Fibroblast of skin of left quadriceps (primary cell): ENCODE data around the gene ELAVL1.
"Not testable (repeated sequence)": the region's sequence is repeated elsewhere in the genome, so short reads cannot be mapped to it uniquely, and the experiment has no call there.

Source experiments
- DNase-seq, 2 experiments: peaks; one replicate each; pipeline ENCODE4 v3.0.0-alpha.2; 2013; ENCODE audit warnings: low read depth in 2 of 2

The ELAVL1 gene

DNA sequence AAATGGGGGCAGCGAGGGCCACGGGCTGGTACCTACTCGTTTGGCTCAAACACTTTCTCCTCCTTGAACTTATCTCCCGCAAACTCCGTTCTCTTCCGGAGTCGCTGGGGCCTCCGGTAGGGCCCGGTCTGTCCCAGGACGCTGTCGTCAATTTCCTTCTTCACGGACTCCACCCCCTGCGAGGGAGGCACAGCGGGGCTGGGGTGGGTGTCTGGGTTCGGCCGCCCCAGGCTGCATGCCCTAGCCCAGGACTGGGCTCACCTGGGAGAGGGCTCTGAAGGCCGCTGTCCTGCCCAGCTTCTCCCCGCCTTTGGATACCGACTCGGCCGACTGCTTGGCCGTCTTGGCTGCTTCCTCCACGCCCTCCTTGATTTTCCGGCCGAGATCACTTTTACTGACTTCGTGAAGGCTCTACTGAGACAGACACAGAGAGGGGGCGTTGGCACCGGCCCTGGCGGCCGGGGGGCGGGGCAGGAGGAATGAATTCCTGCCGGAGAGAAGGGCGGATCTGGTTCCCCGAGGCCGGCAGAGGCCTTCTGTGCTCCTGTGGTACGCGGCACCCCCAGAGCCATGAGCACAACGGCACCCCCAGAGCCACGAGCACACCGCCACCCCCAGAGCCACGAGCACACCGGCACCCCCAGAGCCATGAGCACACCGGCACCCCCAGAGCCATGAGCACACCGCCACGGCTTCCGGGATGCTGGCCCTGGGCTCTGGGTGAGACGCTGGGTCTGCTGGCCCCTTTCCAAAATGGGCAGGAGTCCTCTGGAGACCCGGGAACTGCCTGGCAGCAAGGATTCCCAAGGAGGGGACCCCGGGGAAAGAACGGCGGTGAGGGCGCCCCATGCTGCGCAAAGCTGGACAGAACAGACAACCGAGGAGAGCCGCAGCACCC is 71.4 kb downstream of the ELAVL1 start:
- no peak for DNase-seq

DNA sequence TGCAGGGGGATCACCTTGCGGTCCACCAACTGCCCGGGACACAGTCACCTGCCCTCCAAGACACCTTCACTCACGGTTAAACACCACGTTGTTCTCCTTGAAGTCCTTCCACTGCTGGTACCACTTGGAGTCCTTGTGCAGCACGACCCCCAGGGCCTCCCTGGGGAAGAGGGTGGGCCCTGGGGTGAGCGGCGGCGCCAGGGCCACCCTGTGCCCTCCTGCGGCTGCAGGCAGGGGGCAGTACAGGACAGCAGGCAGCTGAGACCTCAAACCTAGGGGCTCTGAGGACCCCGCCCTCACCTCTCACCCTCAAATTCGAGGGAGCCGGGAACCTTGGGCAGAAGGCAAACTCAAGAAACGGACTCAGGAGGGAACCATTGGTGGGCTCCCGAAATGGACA is 72.0 kb downstream of the ELAVL1 start:
- DNase-seq = no peak

DNA sequence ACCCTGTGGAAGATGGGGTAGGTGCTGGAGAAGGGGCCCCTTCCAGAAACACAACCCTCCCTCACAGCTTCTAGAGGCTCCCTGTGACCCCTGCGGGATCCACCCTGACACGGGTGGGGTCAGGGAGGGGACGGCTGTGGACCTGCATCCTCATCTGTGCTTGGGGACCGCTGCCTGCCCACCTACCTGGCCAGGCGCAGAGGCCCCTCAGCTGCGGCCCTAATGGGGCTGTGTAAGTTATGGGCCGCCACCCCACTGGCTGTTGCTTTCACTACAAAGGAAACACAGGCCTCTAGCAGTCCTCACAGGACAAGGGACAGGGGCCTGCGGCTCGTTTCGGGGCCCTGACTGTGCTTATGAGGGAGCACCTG is 72.5 kb downstream of the ELAVL1 start:
- DNase-seq = no peak

DNA sequence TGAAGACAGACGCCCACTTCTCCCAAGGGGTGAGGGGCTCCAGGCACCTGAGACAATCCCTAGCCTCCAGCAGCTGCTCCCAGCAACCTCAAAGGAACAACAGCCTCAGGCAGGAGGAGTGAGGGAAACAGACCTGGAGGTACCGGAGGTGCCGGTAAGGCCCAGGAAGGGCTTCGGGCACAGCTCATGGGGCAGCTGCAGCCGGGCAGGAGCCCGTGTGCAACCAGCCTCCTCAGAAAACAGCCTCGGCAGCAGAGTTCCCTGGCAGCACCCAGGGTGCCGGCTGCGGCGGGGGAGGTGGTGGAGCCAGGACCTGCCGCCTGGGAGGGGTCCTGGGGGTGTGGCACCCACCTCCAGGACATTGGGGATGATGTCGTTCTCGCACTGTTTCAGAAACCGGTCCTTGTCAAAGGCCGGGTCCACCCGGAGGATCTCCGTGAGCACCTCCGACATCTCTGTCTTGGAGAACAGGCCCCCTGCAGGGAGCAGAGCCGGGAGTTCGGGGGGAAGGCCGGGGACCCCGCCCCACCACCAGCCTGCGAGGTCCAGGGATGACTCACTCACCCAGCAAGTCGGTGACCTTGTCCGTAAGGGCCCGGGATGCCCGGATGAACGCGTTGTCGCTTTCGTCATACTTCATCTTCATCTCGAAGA is 73.0 kb downstream of the ELAVL1 start:
- no peak for DNase-seq

DNA sequence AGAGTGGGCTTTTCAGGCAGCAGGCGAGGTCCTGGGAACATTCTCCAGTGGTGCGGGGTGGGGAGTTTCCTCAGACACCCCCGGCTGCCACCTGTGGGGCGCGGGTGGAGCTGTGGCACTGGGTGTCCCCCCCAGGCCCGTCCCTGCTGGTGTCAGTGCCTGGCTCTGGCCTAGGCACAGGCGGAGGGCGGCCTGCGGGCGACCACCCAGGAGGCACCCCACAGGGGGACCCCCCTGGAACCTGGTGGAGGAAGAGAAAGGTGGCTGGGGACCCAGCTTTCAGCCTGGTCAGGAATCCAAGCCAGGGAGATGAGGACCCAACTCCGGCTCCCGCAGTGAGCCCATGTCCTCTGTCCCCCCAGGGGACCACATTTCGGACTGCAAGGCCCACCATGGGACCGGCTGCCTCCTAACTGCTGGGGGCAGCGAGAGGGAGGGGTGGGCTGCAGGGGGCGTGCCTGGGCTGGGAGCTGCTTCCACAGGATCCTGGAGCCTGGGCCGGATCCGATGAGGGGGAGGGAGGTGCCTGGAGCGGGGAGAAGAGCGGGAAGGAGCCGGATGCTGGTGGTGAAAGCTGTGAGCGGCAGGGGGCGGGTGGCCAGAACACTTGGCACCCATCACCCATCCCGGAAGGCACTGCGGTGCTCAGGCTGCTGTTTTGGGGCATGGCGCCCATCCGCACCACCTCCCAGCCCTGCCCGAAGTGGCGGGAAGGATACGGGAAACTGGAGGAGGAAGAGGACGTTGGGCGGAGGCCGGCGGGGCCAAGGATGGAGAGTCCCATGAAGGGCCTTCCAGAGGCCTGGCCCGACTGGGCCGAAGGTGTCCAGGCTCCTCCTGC is 74.0 kb downstream of the ELAVL1 start:
- no peak for DNase-seq

DNA sequence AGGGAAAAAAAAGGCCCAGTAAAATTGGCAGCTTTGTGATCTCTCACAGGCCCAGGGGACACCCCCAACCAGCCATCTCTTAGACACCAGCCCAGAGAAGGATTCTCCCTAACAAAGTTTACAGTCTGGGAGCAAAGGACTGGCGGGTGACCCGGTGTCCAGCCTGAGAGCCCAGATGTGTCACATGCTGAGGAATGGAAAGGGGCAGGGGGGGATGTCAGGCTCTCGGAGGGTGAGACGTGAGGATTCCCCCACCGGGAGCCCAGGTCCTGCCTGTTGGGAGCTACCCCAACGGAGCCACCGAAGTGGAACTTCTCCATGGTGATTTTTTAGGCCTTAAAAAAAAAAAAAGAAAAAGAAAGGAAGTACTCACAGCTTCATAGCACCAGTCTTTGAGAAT is 74.7 kb downstream of the ELAVL1 start:
- no peak for DNase-seq

DNA sequence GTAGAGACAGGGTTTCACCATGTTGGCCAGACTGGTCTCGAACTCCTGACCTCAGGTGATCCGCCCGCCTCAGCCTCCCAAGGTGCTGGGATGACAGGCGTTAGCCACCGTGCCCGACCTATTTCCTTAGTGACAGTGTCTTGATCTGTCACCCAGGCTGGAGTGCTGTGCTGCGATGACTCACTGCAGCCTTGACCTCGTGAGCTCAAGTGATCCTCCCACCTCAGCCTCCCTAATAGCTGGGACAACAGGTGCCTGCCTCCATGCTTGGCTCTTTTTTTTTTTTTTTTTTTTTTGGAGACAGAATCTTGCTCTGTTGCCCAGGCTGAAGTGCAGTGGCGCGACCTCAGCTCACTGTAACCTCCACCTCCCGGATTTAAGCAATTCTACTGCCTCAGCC is 75.4 kb downstream of the ELAVL1 start:
- not testable (repeated sequence) for DNase-seq

DNA sequence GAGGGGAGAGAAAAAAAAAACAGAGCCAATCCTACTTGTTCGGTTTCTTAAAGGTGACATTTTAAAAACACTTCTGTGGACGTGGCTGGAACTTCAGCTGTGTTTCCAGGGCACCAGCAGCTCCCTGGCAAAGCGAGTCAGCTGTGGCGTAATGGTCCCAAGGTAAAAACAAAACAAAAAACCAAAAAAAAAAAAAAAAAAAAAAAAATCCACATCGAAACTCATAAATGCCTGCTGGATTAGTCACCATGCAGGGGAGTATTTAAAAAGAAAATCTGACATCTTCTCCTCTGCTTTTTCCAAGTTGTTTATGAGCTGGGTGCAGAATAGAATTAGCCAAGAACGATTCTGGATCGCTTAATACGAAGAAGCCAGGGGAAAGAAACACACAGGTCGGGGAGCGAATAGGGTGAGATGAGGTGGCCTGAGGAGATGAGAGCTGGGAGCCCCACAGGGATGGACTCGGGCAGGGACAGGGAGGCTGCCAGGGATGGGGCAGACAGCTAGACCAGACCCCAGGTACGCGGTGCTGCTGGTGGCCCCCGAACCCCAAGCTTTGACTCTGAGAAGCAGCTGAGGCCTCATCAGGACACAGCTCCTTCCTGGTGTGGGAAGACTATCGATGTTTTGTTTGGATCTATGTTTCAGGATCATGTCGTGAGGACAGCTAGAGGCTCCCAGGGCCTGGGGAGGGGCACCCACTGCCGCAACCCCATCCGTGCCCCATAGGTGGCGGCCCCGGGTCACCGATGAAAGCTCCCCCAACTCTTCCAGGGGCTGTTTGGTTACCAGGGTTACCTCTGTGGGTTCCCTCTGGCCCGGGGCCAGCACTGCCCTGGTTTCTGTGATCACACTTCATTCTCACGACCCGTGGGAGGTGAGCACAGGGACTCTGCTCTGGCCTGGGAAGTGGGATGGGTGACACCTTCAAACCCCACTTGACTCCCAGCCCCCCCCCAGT is 76.4 kb downstream of the ELAVL1 start:
- peak; percentile 63 to 69 for DNase-seq

DNA sequence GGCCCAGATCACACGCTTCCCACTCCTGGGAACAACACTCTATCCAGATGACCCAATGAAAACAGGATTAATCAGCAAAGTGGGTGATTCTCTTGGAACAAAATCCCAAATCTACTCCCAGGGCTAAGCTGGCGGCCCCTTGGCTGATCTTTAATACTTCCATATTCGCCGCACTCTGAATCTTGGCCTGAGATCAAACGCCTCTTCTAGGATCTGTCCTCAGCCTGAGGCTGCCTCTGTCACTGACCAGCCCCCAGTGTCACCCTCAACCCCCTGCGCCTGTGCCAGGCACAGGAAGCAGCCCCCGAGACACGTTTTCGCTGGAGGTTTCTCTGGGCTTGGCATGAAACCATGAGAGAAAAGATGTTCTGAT is 77.1 kb downstream of the ELAVL1 start:
- DNase-seq = no peak

DNA sequence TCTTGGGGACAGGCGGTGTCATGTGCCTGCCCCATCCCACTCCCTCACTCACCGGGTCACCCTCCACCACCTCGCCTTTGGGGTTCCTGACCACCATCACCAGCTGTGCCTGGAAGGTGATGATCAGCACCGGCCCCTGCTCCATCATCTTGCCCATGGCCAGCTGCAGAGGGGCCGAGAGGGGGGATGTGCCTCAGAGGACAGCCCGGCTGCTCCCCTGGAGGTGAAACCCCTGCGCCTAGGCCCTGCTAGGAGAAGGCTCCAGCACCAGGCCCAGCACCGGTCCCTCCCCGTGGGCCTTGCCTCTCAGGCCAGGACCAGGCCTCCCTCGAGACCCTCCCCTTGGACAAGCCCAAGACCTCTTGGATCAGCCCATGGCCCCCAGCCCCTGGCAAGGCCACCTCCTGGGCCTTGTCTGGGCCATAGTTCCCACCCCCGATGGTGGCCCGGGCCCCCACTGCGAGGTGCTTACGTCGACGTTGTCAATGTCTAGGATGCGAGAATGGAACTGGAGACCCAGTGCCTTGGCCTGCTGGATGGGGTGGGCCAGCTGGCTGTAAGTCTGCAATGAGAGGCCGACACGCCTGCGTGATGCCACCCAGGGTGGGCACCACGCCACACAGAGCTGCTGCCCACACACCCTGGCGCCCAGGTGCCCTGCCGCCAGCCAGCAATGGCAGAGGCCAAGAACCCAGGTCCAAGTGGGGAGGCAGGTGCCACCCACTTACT is 77.7 kb downstream of the ELAVL1 start:
- no peak for DNase-seq

DNA sequence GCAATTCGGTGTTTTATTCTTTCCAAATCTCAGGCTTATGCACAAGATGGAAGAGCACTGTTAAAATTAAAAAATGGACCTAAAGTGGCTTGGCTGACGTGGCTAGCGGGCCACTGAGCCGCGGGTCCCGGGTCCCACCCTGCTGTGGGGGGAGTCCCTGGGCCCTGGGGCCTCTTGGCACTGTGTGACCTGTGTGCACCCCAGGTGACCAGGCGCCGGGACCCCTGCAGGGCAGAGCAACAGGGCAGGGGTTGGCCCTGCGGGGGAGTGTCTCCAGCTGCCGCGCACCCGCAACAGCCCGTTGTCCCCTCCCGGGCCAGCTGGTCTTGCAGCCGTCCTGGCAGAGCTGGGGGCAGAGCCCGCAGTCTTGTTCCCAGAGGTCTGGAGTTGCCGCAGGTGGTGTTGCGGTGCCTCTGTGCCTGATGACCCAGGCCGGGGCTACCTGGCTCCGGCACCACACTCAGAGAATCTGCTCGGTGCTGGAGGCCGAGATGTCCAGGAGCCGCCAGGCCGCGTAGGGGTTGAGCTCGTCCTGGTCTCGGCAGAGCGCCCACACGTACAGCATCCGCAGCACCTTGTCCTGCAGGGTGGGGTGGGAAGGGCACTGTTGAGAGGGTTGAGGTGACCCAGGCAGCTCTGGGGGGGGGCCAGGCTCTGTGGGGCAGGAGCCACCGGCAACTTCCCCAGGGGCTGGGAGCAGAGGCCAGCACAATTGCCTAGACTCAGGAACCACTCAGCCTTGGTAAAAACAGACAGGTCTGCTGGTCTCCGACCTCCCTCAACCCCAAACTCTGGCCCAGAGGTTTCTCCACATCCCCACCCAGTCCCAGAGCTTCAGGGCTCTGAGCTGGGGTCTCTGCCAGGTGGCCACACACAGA is 78.5 kb downstream of the ELAVL1 start:
- no peak for DNase-seq

DNA sequence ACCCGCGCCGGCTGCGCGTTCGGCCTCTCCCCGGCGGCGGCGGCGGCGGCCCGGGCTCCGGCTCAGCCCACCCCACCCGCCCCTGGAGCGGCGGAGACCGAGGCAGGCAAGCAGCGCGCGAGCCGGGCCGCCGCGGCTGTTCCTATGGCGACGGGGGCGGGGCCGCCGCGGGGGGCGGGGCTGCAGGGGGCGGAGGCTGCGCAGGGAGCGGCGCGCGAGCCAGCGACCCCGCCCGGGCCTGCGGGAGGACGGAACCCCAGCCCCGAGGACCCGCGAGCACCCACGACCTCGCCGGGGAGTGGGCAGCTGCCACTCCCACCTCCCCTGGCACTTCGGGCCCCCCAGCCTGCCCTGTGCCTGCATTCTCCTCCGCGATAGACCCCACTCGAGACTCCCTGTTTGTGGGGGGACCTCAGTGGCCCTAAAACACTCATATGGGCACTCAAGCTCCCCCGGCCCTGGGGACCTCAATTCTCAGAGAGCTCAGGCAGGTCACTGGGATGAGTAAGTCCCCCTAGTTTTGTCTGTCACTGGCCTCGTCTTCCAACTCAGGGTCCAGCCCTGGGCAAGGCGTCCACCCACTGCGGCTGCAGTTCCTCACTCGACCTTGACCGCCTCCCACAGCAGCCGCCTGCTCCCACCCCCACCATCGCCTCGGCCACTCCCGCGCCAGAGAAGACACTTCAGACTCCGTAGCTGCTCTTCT is 79.3 kb downstream of the ELAVL1 start, which contains the start of gene CTXN1:
Gene CTXN1, minus strand, starts transcription at position 115 of the 706 bp plus-strand sequence. CDS start 597 bp downstream, outside the sequence.
- no peak for DNase-seq

DNA sequence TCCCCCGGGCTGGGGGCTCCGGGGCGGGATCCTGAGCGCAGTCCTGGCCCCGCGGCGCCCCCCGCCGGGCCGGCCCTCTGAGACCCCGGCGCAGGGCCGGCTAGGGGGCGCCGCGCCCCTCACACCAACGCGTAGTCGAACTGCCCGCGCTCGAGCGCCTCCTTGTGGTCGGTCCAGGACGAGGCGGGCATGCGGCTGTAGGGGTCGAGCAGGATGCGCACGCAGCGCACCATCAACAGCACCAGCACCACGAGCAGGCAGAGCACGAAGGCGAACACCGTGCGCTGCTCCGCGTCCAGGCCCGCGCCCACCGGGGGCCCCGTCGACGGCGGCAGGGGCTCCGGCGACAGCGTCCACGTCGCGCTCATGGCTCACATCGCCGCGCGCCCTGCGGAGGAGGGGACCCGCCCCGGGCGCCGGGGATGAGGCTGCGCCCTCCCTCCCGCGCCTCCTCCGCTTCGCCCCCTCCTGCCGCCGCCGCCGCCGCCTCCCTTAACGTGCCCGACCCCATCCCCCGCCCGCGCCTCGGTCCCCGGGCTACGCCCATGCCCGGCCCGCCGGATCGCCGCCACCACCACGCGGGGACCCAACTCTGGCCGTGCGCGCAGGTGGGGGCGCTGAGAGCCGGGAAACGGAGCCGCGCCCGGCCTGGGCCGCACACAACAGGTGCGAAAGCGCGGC is 80.1 kb downstream of the ELAVL1 start:
- peak in 1 of 2 experiments; percentile 47 for DNase-seq

DNA sequence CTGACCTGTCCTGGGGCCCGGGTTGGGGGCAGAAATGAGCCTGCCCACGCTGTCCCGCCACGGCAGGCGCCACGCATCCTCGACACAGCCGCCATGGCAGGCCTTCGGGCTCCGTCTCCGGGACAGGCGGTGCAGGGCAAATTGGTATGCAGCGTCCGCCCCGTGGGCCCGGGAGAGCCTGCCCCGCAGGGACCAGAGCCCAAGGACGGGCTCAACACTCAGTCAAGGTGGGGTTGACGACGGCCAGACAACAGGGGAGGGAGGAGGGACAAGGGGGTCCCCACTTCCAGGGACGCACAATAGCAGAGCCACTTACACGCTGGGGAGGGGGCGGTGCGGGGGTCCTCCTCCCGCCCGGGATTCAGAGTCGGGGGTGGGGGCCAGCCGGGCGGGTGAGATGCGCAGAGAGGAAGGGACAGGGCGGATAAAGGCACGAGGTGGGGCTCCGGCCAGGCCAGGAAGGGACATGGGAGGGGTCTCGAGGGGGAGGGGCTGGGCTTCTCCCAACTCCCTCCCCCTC is 80.7 kb downstream of the ELAVL1 start:
- DNase-seq = no peak

DNA sequence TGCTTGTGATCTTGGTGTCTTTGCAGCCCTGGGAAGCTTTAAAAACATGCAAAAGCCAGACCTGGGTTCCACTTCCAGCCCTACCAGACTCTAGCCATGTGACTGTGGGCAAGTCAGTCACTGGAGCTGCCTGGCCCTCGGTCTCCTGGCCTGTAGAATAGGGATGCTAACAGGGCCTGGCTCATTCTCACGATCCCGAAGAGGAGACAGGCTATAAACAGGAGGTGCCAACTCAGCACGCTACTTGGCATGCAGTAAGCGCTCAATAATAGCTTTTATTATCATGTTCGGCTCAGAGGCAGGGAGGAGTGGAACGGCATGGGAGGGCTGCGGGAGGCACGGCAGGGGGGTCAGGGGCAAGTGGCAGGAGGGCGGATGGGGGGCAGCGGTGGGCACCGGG is 81.2 kb downstream of the ELAVL1 start:
- no peak for DNase-seq

DNA sequence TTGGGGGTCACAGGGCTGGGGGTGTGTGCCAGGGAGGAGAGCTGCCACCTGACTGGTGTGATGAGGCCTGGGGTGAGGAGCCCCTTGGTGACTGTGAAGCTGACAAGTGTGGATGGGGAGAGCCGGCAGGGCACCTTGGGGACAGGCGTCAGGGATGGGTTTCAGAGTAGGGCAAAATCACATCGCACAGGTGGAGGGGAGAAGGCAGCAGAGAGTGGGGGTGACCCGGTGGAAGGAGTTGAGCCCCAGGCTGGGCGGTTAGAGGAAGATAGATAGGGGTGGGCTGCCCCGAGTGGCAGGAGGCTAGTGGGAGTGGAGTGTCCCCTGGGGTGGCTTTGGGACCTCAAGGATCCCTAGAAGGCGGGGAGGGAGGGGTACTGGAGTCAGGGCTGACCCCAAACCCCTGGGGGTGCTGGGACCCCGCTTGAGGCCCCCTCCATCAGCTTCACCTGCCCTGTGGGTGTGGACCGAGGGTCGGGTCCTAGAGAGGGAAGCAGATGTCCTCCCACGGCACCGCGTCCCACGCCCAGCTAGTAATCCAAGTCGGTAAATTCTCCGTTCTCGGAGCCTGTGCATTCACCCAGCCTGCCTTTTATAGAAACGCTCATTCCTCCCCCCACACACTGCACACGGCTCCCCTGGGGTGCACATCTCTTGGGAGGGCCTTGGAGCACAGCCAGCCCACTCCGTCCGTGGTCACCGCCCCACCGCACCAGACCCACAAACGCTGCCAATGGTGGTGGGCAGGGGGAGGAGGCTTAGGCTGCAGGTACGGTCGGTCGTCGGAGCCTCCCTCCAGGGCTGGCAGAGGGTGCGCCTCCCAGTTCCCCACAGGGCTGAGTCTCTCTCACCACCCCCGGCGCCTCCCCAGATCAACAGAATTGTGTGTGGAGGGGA is 81.9 kb downstream of the ELAVL1 start:
- no peak for DNase-seq

DNA sequence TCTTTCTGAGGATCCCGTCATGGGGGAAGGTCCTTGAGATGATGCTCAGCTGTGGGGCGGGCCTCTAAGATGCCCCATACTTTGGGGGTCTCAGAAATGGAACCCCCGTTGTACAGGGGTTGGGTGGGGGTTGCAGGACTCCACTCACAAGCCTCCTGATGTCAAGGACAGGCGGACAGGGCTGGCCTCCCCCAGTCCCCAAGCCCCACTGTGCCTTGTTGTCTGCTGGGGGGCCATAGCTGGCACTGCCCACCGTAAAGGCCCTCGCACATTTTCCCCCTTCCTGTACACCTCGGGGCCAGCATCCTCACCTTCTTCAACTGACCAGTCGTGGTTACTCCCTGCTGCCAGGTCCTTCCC is 82.6 kb downstream of the ELAVL1 start:
- DNase-seq = no peak
